Adrenal gland (tissue), 5 donors: ENCODE measurements around the gene ISCA2.

ENCODE experiments used
- POLR2A ChIP-seq, 2 donors: fragments of 450-650 bp; IDR thresholded peaks; one replicate each; pipeline ENCODE4 v1.6.1; 2017; ENCODE audit warnings: antibody characterized with exemption in 2 of 2, mild to moderate bottlenecking in 2 of 2, moderate library complexity in 1 of 2
- TF ChIP-seq, protein P1 (sequence below), 6 experiments: fragments of 450-650 bp in 4 of 6; fragments of 200-600 bp in 2 of 6; sonication (generic) in 1 of 6; IDR thresholded peaks; 1 replicate in 5 of 6; 2 replicates in 1 of 6; pipeline versions ENCODE4 v1.5.1 to v1.8.0; 2016 to 2021; ENCODE audit warnings: antibody characterized with exemption in 6 of 6, mild to moderate bottlenecking in 2 of 6, moderate library complexity in 1 of 6
- donor health status: DM: no; HTN: no; CAD: no.

DNA sequence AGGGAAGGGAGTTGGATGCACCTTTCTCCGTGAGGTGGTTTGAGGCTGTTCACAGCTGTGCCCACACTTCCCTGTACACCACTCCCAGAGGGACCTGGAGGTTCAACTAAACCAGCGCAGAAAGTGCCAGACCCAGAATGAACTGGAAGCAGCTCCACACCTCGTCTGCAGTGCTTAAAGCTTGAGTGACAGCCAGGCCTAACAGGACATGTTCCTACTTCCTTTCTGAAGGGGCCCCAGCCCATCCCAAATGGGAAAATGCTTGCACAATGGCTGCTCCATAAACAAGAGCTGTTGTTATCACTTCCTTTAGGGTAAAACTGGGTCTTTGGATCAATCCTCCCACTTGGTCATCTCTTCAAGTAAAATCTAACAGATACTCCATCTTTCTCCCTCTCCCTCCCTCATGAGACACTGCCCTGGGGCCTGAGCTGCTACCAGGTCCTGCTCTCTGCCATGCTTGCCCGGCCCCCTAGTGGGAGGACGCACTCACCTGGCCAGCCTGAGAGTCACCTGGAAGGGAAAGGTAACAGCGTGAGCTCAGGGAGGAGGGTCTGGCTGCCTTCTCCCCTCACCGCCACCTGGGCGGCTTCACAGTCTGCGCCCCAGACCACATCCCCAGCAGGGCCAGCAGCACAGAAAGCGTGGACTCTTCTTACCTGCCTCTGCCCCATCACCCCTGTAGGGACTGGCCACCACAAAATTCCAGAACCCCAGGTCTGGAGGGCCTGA, 33.5 kb downstream of the ISCA2 start:
- no peak for TF ChIP-seq POLR2A (IDR thresholded peaks at IDR 0.05)
- TF ChIP-seq, protein P1, sequence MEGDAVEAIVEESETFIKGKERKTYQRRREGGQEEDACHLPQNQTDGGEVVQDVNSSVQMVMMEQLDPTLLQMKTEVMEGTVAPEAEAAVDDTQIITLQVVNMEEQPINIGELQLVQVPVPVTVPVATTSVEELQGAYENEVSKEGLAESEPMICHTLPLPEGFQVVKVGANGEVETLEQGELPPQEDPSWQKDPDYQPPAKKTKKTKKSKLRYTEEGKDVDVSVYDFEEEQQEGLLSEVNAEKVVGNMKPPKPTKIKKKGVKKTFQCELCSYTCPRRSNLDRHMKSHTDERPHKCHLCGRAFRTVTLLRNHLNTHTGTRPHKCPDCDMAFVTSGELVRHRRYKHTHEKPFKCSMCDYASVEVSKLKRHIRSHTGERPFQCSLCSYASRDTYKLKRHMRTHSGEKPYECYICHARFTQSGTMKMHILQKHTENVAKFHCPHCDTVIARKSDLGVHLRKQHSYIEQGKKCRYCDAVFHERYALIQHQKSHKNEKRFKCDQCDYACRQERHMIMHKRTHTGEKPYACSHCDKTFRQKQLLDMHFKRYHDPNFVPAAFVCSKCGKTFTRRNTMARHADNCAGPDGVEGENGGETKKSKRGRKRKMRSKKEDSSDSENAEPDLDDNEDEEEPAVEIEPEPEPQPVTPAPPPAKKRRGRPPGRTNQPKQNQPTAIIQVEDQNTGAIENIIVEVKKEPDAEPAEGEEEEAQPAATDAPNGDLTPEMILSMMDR (IDR thresholded peaks at IDR 0.05), result no peak
